NCI-H82 treated with DMSO at 0.1 percent for 48 hours (cell line): ENCODE results near the gene RHOU.

Experiments
- DNase-seq: peaks from one replicate; lab custom pipeline; 2025; ENCODE audit not compliant: unreplicated experiment; lab: John Stamatoyannopoulos, UW

Gene RHOU

DNA sequence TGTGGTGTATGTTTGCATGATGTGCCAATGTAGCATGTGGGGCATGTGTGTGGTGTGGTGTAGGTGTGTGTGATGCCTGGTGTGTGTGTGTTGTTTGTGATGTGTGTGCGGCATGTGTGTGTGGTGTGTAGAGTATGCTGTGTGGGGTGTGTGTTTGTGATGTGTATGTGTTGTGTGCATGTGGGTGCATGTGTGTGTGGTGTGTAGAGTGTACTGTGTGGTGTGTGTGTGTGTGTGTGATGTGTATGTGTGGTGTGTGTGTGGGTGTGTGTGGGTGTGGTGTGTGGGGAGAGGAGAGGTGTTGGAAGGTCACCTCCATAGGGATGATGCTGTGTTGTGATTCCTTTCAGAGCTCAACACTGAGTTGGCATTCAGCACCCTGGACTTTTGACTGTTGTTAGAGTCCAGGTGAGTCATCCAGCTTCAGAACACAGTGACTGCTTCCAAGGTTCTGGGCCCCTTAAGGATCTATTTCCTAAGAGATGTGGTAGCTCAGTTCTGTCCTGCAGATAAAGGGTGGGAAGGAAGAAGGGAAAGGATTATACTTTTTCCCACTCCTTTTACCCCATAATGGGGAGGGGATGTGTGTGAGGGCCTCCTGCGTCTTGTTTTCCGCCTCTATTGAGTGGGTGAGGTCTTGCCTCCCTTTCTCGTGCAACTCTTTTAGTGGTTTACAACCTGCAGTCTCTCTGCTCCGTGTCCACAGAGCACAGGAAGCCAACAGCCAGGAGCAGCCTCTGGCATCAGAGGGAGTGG lies 47.6 kb downstream of the RHOU start:
- DNase-seq, result no peak

DNA sequence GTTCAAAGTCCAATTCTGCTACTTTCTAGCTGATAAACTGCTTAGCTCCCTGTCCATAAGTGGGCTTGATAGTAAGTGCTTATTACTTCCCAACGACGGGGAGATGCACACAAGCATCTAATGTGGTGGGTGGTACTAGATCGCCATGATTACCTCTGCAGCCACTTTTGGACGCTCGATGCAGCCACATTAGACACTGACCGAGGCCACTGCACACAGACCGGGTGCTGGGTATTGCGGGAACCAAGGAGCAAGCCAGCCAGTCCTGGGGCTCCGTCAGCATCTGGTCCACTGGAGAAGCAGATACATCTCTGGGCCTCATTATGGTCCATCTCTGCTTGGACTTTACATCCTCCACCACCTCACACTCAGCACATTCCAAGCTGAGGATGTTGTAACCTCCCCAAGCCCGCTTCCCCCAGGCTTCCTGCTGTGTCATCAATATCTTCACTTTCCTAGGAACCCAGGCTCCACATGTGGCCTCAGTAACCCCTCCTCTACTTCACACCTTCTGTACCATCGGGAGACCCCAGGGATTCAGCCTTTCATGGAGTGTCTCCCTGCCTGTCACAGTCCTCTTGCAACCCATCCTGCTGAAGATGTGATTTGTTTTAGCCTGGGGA lies 48.2 kb downstream of the RHOU start:
- no peak for DNase-seq

GRCh38 chr1:228784181-228784580 lies 48.9 kb downstream of the RHOU start:
- no peak for DNase-seq

GRCh38 chr1:228785366-228786330 lies 50.4 kb downstream of the RHOU start:
- DNase-seq, result no peak

DNA sequence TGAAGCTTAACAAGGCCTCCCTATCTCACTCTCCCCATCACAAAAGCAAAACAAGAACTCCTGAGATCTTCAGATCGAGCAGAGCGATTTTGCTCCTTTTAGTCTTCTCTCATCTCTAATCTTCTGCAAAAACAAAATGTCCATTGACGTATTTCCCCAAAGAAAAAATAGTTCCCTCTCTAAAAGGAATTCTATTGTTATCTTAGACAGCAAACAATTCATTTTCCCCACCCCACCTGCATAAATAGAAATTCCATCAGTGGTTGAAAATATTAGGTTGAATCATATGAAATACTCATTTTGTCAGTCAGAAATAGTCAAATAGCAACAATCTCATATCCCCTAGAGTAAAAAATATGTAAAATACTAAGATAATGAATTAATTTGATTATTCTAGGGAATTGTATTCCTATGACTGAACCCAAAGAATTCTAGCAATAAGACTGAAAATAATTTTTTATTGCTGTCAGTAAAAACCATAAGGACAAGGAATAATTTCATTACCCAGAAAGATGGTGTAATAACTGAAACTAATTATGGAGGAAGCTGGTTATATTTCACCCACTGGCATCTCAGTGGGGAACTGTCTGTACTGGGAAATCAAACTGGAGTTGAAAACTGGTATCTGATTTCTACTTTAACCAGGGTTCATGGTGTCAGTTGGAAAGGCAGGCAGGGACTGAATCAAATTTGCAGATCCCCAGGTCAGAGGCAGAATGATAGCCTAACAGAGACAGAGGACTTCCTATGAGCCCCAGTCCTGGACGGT lies 51.3 kb downstream of the RHOU start:
- no peak for DNase-seq

GRCh38 chr1:228791791-228792190 lies 56.5 kb downstream of the RHOU start:
- no peak for DNase-seq

GRCh38 chr1:228792601-228793000 lies 57.3 kb downstream of the RHOU start:
- no peak for DNase-seq

GRCh38 chr1:228793032-228793431 lies 57.8 kb downstream of the RHOU start:
- no peak for DNase-seq

DNA sequence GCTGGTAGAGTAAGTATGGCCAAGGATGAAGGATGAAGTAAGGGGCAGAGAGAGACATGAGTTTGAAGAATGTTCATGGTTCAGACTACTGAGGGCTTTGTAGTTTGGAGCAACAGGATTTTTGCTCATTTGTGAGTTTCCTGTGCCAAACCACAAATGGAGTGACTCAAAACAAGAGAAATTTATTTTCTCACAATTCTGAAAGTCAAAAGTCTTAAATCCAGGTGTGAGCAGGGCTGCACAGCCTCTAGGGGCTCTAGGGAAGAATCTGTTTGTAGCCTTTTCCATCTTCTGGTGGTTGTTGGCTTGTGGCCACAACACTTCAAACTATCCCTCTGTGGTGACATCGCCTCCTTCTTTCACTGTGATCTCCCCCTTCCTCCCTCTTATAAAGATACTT lies 58.9 kb downstream of the RHOU start:
- DNase-seq, result no peak

- DNase-seq, result no peak
Observed at GRCh38 chr1:228794810-228795209, 59.5 kb downstream of the RHOU start.

- DNase-seq, result no peak
Observed at GRCh38 chr1:228795596-228795995, 60.3 kb downstream of the RHOU start.
